IMR-90 (cell line): ENCODE results near the gene ZNF595. TPM values are rescaled to one million over a fixed set of nuclear protein-coding genes. Genes with fewer than 3 reads are reported as not detected.
"Not testable (repeated sequence)": the region's sequence is repeated elsewhere in the genome, so short reads cannot be mapped to it uniquely, and the experiment has no call there.

ENCODE experiments used
- ATAC-seq: fragments of 200-7000 bp; cut with Tn5 transposase; 2 replicates; pipeline ENCODE4 v1.9.1; 2020; ENCODE audit warnings: low read depth, mild to moderate bottlenecking, moderate library complexity
- BruUV-seq: library from RNA; stranded (reverse); fragments of 400-500 nt; replicated peaks from 2 replicates; lab custom pipeline; 2021; lab: Mats Ljungman, UMichigan
- CTCF ChIA-PET: fragments of 300-600 bp; formaldehyde crosslinking; extraction: SDS; loops from one replicate; lab custom pipeline; 2021; ENCODE audit warnings: antibody characterized with exemption; lab: Yijun Ruan, JAX
- POLR2A ChIA-PET: fragments of 300-600 bp; sonication (Branson Sonifier 250); formaldehyde crosslinking; loops from one replicate; lab custom pipeline; 2022; ENCODE audit warnings: antibody characterized with exemption; ENCODE audit not compliant: unreplicated experiment; lab: Charles Lee
- DNase-seq: peaks from one replicate; pipeline ENCODE4 v3.0.0; 2013
- H2AFZ ChIP-seq: replicated peaks from 2 replicates; pipeline ENCODE3; 2013; ENCODE audit warnings: low read length, mild to moderate bottlenecking; ENCODE audit not compliant: poor library complexity
- H2AK5ac ChIP-seq: 2 replicates; pipeline ENCODE4 v1.6.1; 2013; ENCODE audit warnings: low read depth, low read length, inconsistent platforms
- H2AK9ac ChIP-seq: replicated peaks from 2 replicates; pipeline ENCODE3; 2013; ENCODE audit warnings: mild to moderate bottlenecking, low read depth, low read length, moderate library complexity; ENCODE audit not compliant: poor library complexity
- H2BK120ac ChIP-seq: 2 replicates; pipeline ENCODE4 v1.6.1; 2013; ENCODE audit warnings: low read depth, low read length, inconsistent platforms
- H2BK15ac ChIP-seq: 3 replicates; pipeline ENCODE4 v1.6.1; 2013; ENCODE audit warnings: low read depth, low read length, inconsistent platforms
- H2BK20ac ChIP-seq: 2 replicates; pipeline ENCODE4 v1.6.1; 2013; ENCODE audit warnings: low read depth, mild to moderate bottlenecking, inconsistent platforms, low read length, moderate library complexity
- H2BK5ac ChIP-seq: 2 replicates; pipeline ENCODE4 v1.6.1; 2013; ENCODE audit warnings: mild to moderate bottlenecking, low read depth, low read length, inconsistent platforms; ENCODE audit not compliant: poor library complexity, severe bottlenecking
- H3K14ac ChIP-seq: replicated peaks from 2 replicates; pipeline ENCODE4 v1.6.1; 2013; ENCODE audit warnings: low read depth, low read length, inconsistent platforms
- H3K18ac ChIP-seq: 2 replicates; pipeline ENCODE4 v1.6.1; 2013; ENCODE audit warnings: low read depth, low read length, control low read depth
- H3K23ac ChIP-seq: 2 replicates; pipeline ENCODE4 v1.6.1; 2013; ENCODE audit warnings: low read depth, low read length, inconsistent platforms
- H3K27ac ChIP-seq: 2 replicates; pipeline ENCODE4 v1.5.1; 2013; ENCODE audit warnings: mild to moderate bottlenecking, control low read depth, low read length; ENCODE audit not compliant: insufficient read depth
- H3K27me3 ChIP-seq: 2 replicates; pipeline ENCODE4 v1.6.1; 2013; ENCODE audit warnings: low read length; ENCODE audit not compliant: control insufficient read depth, insufficient read depth
- H3K36me3 ChIP-seq: 2 replicates; pipeline ENCODE4 v1.6.1; 2013; ENCODE audit warnings: low read length, mixed read lengths; ENCODE audit not compliant: control insufficient read depth, insufficient read depth
- H3K4ac ChIP-seq: 2 replicates; pipeline ENCODE4 v1.6.1; 2013; ENCODE audit warnings: low read depth, low read length, inconsistent platforms
- H3K4me1 ChIP-seq: 2 replicates; pipeline ENCODE4 v1.6.1; 2013; ENCODE audit warnings: low read length, mixed read lengths; ENCODE audit not compliant: control insufficient read depth, insufficient read depth
- H3K4me2 ChIP-seq: 2 replicates; pipeline ENCODE4 v1.6.1; 2013; ENCODE audit warnings: low read depth, mild to moderate bottlenecking, control low read depth, low read length, moderate library complexity
- H3K4me3 ChIP-seq: 2 replicates; pipeline ENCODE4 v1.5.1; 2013; ENCODE audit warnings: low read depth, mild to moderate bottlenecking, control low read depth, low read length, moderate library complexity; ENCODE audit not compliant: insufficient read depth
- H3K56ac ChIP-seq: 2 replicates; pipeline ENCODE4 v1.6.1; 2013; ENCODE audit warnings: low read length, inconsistent platforms; ENCODE audit not compliant: insufficient read depth; ENCODE audit errors: extremely low read depth
- H3K79me1 ChIP-seq, 2 experiments: 2 replicates each; pipeline ENCODE4 v1.6.1; 2013; ENCODE audit warnings: low read length in 2 of 2, inconsistent platforms in 1 of 2, low read depth in 1 of 2
- H3K9ac ChIP-seq: 2 replicates; pipeline ENCODE4 v1.6.1; 2013; ENCODE audit warnings: low read depth, low read length, control low read depth
- H3K9me1 ChIP-seq: 2 replicates; pipeline ENCODE4 v1.6.1; 2013; ENCODE audit warnings: low read length, inconsistent platforms; ENCODE audit not compliant: insufficient read depth
- H3K9me3 ChIP-seq: 2 replicates; pipeline ENCODE4 v1.6.1; 2013; ENCODE audit warnings: low read length; ENCODE audit not compliant: control insufficient read depth, insufficient read depth
- H4K20me1 ChIP-seq: 2 replicates; pipeline ENCODE4 v1.6.1; 2013; ENCODE audit warnings: low read length, inconsistent platforms; ENCODE audit not compliant: insufficient read depth
- H4K5ac ChIP-seq: 2 replicates; pipeline ENCODE4 v1.6.1; 2013; ENCODE audit warnings: mild to moderate bottlenecking, low read depth, low read length, control low read depth
- H4K8ac ChIP-seq, 2 experiments: 2 replicates each; pipeline ENCODE4 v1.6.1; 2013; ENCODE audit warnings: low read depth in 2 of 2, low read length in 2 of 2, control low read depth in 1 of 2, inconsistent platforms in 1 of 2
- H4K91ac ChIP-seq: 2 replicates; pipeline ENCODE4 v1.6.1; 2013; ENCODE audit warnings: low read depth, low read length, inconsistent platforms; ENCODE audit not compliant: insufficient read depth
- WGBS, 2 experiments: methylation state at CpG; one replicate each; pipeline versions ENCODE4 v1.1.5 to v1.1.7; 2013; ENCODE audit warnings: missing lambda C conversion rate in 2 of 2; ENCODE audit not compliant: insufficient read length in 1 of 2; ENCODE audit errors: extremely low coverage in 2 of 2; 5-methylcytosine and 5-hydroxymethylcytosine counted together
- dilution Hi-C: fragments of 300-500 bp; cut with HindIII; formaldehyde crosslinking; loops from one replicate; pipeline ENCODE4 v1.14.3; 2018; ENCODE audit warnings: low sequenced_read_pairs; ENCODE audit not compliant: unreplicated experiment
- in situ Hi-C: fragments of 300-500 bp; cut with MboI; formaldehyde crosslinking; loops from 3 replicates; pipeline ENCODE4 v1.14.3; 2019; ENCODE audit warnings: low sequenced_read_pairs, inconsistent platforms, mixed read lengths
- intact Hi-C: fragments of 100-400 bp; cut with micrococcal nuclease; formaldehyde crosslinking; loops from 2 replicates; pipeline ENCODE4 v1.10.0; 2022
- polyA plus RNA-seq, 3 experiments: library from polyadenylated mRNA; depleted of rRNA; stranded (reverse); fragments of >200 nt; gene quantifications; 2 replicates each; pipeline ENCODE4 v1.2.3, GENCODE V29; 2012; ENCODE audit warnings: low replicate concordance in 1 of 3
- total RNA-seq: library from RNA; depleted of rRNA; stranded (reverse); fragments of >200 nt; gene quantifications from 2 replicates; pipeline ENCODE4 v1.2.3, GENCODE V29; 2012

The ZNF595 gene
- total and polyA plus RNA-seq, 2 of the 4 experiments (the other 2 are of a cell fraction): 1.9 to 6.8 TPM

DNA sequence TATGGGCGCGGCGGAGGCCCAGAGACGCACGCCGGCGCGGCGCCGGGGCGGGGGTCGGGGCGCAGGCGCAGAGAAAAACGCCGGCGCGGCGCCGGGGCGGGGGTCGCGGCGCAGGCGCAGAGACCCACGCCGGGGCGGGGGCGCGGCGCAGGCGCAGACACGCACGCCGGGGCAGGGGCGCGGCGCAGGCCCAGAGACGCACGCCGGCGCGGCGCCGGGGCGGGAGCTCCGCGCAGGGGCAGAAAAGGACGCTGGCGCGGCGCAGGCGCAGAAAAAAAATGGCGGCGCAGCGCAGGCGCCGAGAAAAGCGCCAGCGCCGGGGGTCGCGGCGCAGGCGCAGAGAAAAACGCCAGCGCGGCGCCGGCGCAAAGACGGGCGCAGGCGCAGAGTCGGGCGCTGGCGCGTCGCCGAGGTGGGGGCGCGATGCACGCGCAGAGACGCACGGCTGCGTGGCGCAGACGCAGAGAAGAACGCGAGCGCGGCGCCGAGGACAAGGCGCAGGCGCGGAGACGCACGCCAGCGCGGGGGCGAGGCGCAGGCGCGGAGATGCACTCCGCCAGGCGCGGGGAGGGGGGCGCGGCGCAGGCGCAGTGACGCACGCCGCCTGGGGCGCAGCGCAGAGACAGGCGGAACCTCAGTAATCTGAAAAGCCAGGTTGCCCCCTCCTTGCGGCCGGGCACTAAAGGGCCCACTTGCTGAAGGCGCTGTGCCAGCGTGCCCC lies 41.9 kb upstream of the ZNF595 start:
- in situ Hi-C loops, H4K91ac ChIP-seq, H3K4ac ChIP-seq, dilution Hi-C loops, H3K27ac ChIP-seq, H2BK120ac ChIP-seq, H3K27me3 ChIP-seq, H3K9me1 ChIP-seq, ATAC-seq, H3K36me3 ChIP-seq, H3K9me3 ChIP-seq, H3K23ac ChIP-seq, H2AK9ac ChIP-seq, H3K56ac ChIP-seq, H2BK20ac ChIP-seq, CTCF ChIA-PET, DNase-seq, H3K4me1 ChIP-seq, H3K14ac ChIP-seq, BruUV-seq, H2BK5ac ChIP-seq, H3K9ac ChIP-seq, POLR2A ChIA-PET, H3K79me1 ChIP-seq, H4K8ac ChIP-seq, H4K5ac ChIP-seq, intact Hi-C loops, H3K4me2 ChIP-seq, H3K18ac ChIP-seq, H2AFZ ChIP-seq, H4K20me1 ChIP-seq, H2BK15ac ChIP-seq, H2AK5ac ChIP-seq, H3K4me3 ChIP-seq: not testable (repeated sequence)
- no CpG with 5 or more reads among the region's 123 CpGs for WGBS, 2 experiments
